GM12865 (cell line): Measurements from ENCODE around the gene HOXC5.

ENCODE experiments used
- DNase-seq: peaks from one replicate; pipeline ENCODE4 v3.0.0; 2010; ENCODE audit warnings: low read depth
- H3K4me3 ChIP-seq: 2 replicates; pipeline ENCODE4 v1.5.1; 2011; ENCODE audit warnings: mild to moderate bottlenecking, low read depth, low read length, control low read depth
- TF ChIP-seq, protein P1 (sequence below): IDR thresholded peaks from 2 replicates; pipeline ENCODE4 v1.5.1; 2011; ENCODE audit warnings: low read length, control low read depth, low read depth, inconsistent platforms; ENCODE audit not compliant: insufficient read depth; ENCODE audit errors: missing control alignments

The HOXC5 gene

GRCh38 chr12:54000116-54001114, 32.4 kb upstream of the HOXC5 start, which contains the start of gene HOXC9:
HOXC9 (plus strand) TSS chr12:54000161; CDS start chr12:54000189, 28 bp downstream.
- no peak for DNase-seq
- no peak within 1 kb of the TSS for H3K4me3 ChIP-seq
- TF ChIP-seq, protein P1, sequence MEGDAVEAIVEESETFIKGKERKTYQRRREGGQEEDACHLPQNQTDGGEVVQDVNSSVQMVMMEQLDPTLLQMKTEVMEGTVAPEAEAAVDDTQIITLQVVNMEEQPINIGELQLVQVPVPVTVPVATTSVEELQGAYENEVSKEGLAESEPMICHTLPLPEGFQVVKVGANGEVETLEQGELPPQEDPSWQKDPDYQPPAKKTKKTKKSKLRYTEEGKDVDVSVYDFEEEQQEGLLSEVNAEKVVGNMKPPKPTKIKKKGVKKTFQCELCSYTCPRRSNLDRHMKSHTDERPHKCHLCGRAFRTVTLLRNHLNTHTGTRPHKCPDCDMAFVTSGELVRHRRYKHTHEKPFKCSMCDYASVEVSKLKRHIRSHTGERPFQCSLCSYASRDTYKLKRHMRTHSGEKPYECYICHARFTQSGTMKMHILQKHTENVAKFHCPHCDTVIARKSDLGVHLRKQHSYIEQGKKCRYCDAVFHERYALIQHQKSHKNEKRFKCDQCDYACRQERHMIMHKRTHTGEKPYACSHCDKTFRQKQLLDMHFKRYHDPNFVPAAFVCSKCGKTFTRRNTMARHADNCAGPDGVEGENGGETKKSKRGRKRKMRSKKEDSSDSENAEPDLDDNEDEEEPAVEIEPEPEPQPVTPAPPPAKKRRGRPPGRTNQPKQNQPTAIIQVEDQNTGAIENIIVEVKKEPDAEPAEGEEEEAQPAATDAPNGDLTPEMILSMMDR, result no peak

GRCh38 chr12:54001283-54002187, 31.3 kb upstream of the HOXC5 start:
- no peak for DNase-seq
- TF ChIP-seq, protein P1, result no peak
- H3K4me3 ChIP-seq, result no peak overlapping the region

DNA sequence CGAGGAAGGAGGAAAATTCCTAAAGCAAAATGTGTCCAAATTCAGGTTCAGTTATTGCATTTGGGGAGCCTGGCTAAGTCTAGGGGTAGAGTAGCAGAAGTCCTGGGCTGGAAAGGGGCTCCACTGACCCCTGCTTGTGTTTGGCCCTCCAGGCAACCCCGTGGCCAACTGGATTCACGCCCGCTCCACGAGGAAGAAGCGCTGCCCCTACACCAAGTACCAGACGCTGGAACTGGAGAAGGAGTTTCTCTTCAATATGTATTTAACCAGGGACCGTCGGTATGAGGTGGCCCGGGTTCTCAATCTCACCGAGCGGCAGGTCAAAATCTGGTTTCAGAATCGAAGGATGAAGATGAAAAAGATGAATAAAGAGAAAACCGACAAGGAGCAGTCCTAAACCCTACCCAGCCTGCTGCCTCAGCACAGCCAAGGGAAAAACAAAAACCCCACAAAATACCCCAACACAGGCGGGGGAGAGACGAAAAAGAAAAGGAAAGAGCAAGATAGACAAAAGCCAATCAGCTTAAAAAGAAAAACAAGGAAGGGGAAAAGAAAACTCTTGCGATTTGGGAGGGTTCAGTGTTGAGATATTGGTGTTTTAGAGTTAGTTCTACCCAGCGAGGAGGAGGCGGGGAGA, 30.5 kb upstream of the HOXC5 start:
- H3K4me3 ChIP-seq, result no peak overlapping the region
- TF ChIP-seq, protein P1, result no peak
- DNase-seq, result no peak

DNA sequence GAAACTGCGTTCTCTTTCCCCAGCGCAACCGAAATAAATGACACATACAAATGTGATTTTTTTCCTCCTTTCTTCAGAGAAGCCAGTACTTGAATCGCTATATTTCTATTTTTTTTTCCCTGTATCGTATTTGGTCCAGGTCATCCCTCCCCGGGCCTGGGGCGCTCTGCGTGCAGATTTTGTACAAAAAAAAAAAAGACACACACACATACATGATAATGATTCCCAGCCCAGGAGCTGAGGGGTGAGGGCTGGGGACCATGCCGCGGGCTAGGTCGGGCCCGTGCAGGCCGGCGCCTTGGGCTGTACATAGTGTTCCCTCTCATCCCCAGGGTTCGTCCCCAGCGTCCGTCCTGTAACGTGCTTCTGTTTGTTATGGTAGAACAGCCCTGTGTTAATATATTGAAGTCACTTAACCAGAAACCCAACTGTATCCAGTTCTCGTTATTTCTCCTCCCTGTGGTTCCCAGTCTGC, 29.9 kb upstream of the HOXC5 start:
- no peak overlapping the region for H3K4me3 ChIP-seq
- DNase-seq, result no peak
- TF ChIP-seq, protein P1, result no peak

- no peak overlapping the region for H3K4me3 ChIP-seq
- TF ChIP-seq, protein P1, result no peak
- no peak for DNase-seq
Observed at GRCh38 chr12:54003625-54004024, 29.2 kb upstream of the HOXC5 start.
